ENCODE results near the gene STUM. TPM values are rescaled to one million over a fixed set of nuclear protein-coding genes. Genes with fewer than 3 reads are reported as not detected.

The STUM gene
- total and polyA plus RNA-seq, 2 experiments from 2014 or later, result 0.71 to 7.6 TPM

GRCh38 chr1:226627050-226627755, 78.6 kb downstream of the STUM start:
- no peaks in the 10 kb centered on the region for H3K4me1 ChIP-seq (ENCODE audit: low read depth)
- H3K27me3 ChIP-seq, result no peaks in the 10 kb centered on the region
- no peaks in the 10 kb centered on the region for H3K9me3 ChIP-seq (ENCODE audit: low read depth)
- TF ChIP-seq CTCF (IDR thresholded peaks at IDR 0.05; ENCODE audit: low read depth, low read length), result no peak
- H3K27ac ChIP-seq, result no peak overlapping the region
- H3K36me3 ChIP-seq, result no peaks in the 10 kb centered on the region
- DNase-seq (ENCODE audit: low read depth in 1 of 2, low spot score in 1 of 2), result no peak
- no peak overlapping the region for H3K4me3 ChIP-seq

- Histone ChIP-seq H3K27me3 (no peaks in the 10 kb centered on the region), H3K4me3 (no peak overlapping the region), H3K36me3 (no peaks in the 10 kb centered on the region), H3K9me3 (ENCODE audit: low read depth) (no peaks in the 10 kb centered on the region), H3K4me1 (ENCODE audit: low read depth) (no peaks in the 10 kb centered on the region), H3K27ac (no peak overlapping the region)
- no peak for DNase-seq (ENCODE audit: low read depth in 1 of 2, low spot score in 1 of 2)
- TF ChIP-seq CTCF (IDR thresholded peaks at IDR 0.05; ENCODE audit: low read depth, low read length), result no peak
Measured at GRCh38 chr1:226627924-226628611, 79.5 kb downstream of the STUM start.

- no peaks in the 10 kb centered on the region for H3K36me3 ChIP-seq
- H3K27me3 ChIP-seq, result no peaks in the 10 kb centered on the region
- H3K4me1 ChIP-seq (ENCODE audit: low read depth), result no peaks in the 10 kb centered on the region
- H3K4me3 ChIP-seq, result no peak overlapping the region
- H3K9me3 ChIP-seq (ENCODE audit: low read depth), result no peaks in the 10 kb centered on the region
- H3K27ac ChIP-seq, result no peak overlapping the region
- no peak for DNase-seq (ENCODE audit: low read depth in 1 of 2, low spot score in 1 of 2)
- TF ChIP-seq CTCF (IDR thresholded peaks at IDR 0.05; ENCODE audit: low read depth, low read length), result no peak
Measured at GRCh38 chr1:226628612-226629155, 80.1 kb downstream of the STUM start.

GRCh38 chr1:226629210-226629895, 80.8 kb downstream of the STUM start:
- DNase-seq (ENCODE audit: low read depth in 1 of 2, low spot score in 1 of 2), result no peak
- Histone ChIP-seq H3K36me3 (no peaks in the 10 kb centered on the region), H3K9me3 (ENCODE audit: low read depth) (no peaks in the 10 kb centered on the region), H3K27me3 (no peaks in the 10 kb centered on the region), H3K27ac (no peak overlapping the region), H3K4me3 (no peak overlapping the region), H3K4me1 (ENCODE audit: low read depth) (no peaks in the 10 kb centered on the region)
- no peak for TF ChIP-seq CTCF (IDR thresholded peaks at IDR 0.05; ENCODE audit: low read depth, low read length)

- Histone ChIP-seq H3K4me1 (ENCODE audit: low read depth) (no peaks in the 10 kb centered on the region), H3K4me3 (no peak overlapping the region), H3K27me3 (no peaks in the 10 kb centered on the region), H3K36me3 (no peaks in the 10 kb centered on the region), H3K27ac (no peak overlapping the region), H3K9me3 (ENCODE audit: low read depth) (no peaks in the 10 kb centered on the region)
- DNase-seq (ENCODE audit: low read depth in 1 of 2, low spot score in 1 of 2), result no peak
- no peak for TF ChIP-seq CTCF (IDR thresholded peaks at IDR 0.05; ENCODE audit: low read depth, low read length)
Measured at GRCh38 chr1:226629896-226630550, 81.5 kb downstream of the STUM start.
